ENCODE data around the gene TSR1.
"Not testable (repeated sequence)": the region's sequence is repeated elsewhere in the genome, so short reads cannot be mapped to it uniquely, and the experiment has no call there.

Gene TSR1

GRCh38 chr17:2343421-2343820 is 7.2 kb upstream of the TSR1 start:
- no peak for FAIRE-seq
- DNase-seq (ENCODE audit: extremely low spot score, insufficient read length, low read depth): no peak

- DNase-seq (ENCODE audit: extremely low spot score, insufficient read length, low read depth) (no peak), FAIRE-seq (no peak)
These were observed 2.0 kb upstream of the TSR1 start for GRCh38 chr17:2338315-2338657.

- DNase-seq (ENCODE audit: extremely low spot score, insufficient read length, low read depth): peak; percentile 36
- FAIRE-seq: peak; percentile 36
These were observed 1.5 kb upstream of the TSR1 start for GRCh38 chr17:2337544-2338314.

GRCh38 chr17:2336852-2337543 is 741 bp upstream of the TSR1 start, which contains the start of gene SGSM2:
SGSM2 (plus strand) TSS chr17:2337501; CDS start chr17:2337689, 188 bp downstream.
- DNase-seq (ENCODE audit: extremely low spot score, insufficient read length, low read depth): peak; percentile 60
- FAIRE-seq: peak; percentile 9

- peak; percentile 9 for FAIRE-seq
These were observed 487 bp downstream of the TSR1 start for GRCh38 chr17:2335726-2336214.

GRCh38 chr17:2331303-2331702 is 5.0 kb downstream of the TSR1 start:
- FAIRE-seq: no peak
- DNase-seq (ENCODE audit: extremely low spot score, insufficient read length, low read depth): no peak

More at GRCh38 chr17:2335726-2336214, 487 bp downstream of the TSR1 start:
- no peak for DNase-seq (ENCODE audit: extremely low spot score, insufficient read length, low read depth)

GRCh38 chr17:2323629-2324314 is 12.5 kb downstream of the TSR1 start:
- no peak for DNase-seq (ENCODE audit: extremely low spot score, insufficient read length, low read depth)
- no peak for FAIRE-seq

GRCh38 chr17:2321399-2321798 is 14.9 kb downstream of the TSR1 start:
- no peak for FAIRE-seq
- no peak for DNase-seq (ENCODE audit: extremely low spot score, insufficient read length, low read depth)

- DNase-seq (ENCODE audit: extremely low spot score, insufficient read length, low read depth): no peak
- FAIRE-seq: no peak
These were observed 17.2 kb downstream of the TSR1 start for GRCh38 chr17:2319051-2319450.

GRCh38 chr17:2317796-2318195 is 18.5 kb downstream of the TSR1 start:
- DNase-seq (ENCODE audit: extremely low spot score, insufficient read length, low read depth): no peak
- FAIRE-seq: no peak

- not testable (repeated sequence) for FAIRE-seq; DNase-seq (ENCODE audit: extremely low spot score, insufficient read length, low read depth)
These were observed 19.4 kb downstream of the TSR1 start for GRCh38 chr17:2316916-2317205.

GRCh38 chr17:2312736-2313135 is 23.5 kb downstream of the TSR1 start:
- no peak for DNase-seq (ENCODE audit: extremely low spot score, insufficient read length, low read depth)
- FAIRE-seq: no peak

- FAIRE-seq (no peak), DNase-seq (ENCODE audit: extremely low spot score, insufficient read length, low read depth) (no peak)
These were observed 26.7 kb downstream of the TSR1 start for GRCh38 chr17:2309338-2310154.

- no peak for FAIRE-seq
- DNase-seq (ENCODE audit: extremely low spot score, insufficient read length, low read depth): no peak
These were observed 31.3 kb downstream of the TSR1 start for GRCh38 chr17:2304931-2305330.

- FAIRE-seq: peak; percentile 67
- DNase-seq (ENCODE audit: extremely low spot score, insufficient read length, low read depth): peak; percentile 98
These were observed 32.8 kb downstream of the TSR1 start, which contains the start of the genes SMG6 and SRR for GRCh38 chr17:2303204-2304188. SMG6 (minus strand) TSS chr17:2303785; CDS start chr17:2303720, 65 bp downstream. SRR (plus strand) TSS chr17:2303950; CDS start chr17:2315561, 11,611 bp downstream.

GRCh38 chr17:2302778-2303203 is 33.5 kb downstream of the TSR1 start:
- FAIRE-seq (peak; percentile 12), DNase-seq (ENCODE audit: extremely low spot score, insufficient read length, low read depth) (no peak)

GRCh38 chr17:2299756-2300155 is 36.5 kb downstream of the TSR1 start:
- FAIRE-seq (no peak), DNase-seq (ENCODE audit: extremely low spot score, insufficient read length, low read depth) (no peak)

- FAIRE-seq: no peak
- no peak for DNase-seq (ENCODE audit: extremely low spot score, insufficient read length, low read depth)
These were observed 37.1 kb downstream of the TSR1 start for GRCh38 chr17:2299136-2299535.

GRCh38 chr17:2297023-2297422 is 39.2 kb downstream of the TSR1 start:
- no peak for FAIRE-seq

More at GRCh38 chr17:2297023-2297422, 39.2 kb downstream of the TSR1 start:
- no peak for DNase-seq (ENCODE audit: extremely low spot score, insufficient read length, low read depth)
